ENCODE results near the gene IGF1R. TPM values are rescaled to one million over a fixed set of nuclear protein-coding genes. Genes with fewer than 3 reads are reported as not detected.

IGF1R gene
- total RNA-seq, 1 donor from 2014 or later: 31.4 TPM

DNA sequence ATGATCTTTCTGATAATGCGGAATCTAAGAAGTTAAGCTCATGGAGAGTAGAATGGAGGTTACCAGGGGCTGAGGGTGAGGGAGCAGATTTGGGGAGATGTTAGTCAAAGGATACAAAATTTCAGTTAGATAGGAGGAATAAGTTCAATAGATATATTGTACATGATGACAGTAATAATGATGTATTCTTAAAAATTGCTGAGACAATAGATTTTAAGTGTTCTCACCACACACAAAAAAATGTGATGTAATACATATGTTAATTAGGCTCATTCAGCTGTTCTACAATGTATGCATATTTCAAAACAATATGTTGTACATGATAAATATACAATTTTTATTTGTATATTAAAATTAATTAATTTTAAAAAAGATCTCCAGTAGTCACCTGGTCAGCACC, 277.9 kb downstream of the IGF1R start:
- ATAC-seq (ENCODE audit: poor library complexity): no peak
- intact Hi-C loops (cut with DNase I): no loop called here

DNA sequence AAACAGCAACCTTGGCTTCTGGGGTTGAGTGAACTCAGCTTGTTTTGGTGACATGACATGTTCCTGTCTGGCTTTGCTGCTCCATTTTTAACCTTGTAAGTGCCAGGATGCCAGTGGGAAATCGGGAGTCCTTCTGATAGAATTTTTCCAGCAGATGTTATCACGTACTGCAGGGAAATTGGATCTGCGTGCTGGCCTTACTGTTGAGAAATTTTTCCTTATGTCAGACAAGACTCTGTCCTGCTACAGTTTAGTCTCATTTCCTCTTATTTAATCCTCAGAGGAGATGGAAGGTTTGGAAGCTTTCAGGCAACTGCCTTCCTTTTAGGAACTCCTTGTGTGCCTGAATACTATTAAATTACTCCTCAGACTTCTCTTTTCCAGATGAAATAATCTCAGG, 278.7 kb downstream of the IGF1R start:
- ATAC-seq (ENCODE audit: poor library complexity) (peak; percentile 69), DNase-seq (no peak)
- intact Hi-C loops (cut with DNase I): no loop called here

More for the DNA sequence above, 277.9 kb downstream of the IGF1R start:
- no peak for DNase-seq

DNA sequence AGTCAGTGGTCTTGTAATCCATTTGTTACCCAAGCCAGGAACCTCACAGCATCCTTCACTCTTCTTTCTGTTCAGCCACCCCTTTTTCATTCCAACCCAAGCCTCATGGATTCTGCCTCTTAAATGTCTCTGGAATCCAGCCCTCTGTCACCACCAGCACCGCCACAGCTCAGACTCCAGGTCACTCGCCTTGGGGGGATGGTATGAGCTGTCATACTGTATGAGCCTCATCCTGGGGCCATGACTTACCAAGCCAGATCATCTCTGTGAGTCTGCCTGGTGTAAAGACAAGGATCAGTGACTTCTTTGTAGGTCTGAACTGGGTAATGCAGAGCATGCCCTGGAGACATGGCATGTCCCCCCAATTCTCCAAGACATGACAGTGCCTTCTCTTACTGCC, 279.7 kb downstream of the IGF1R start:
- intact Hi-C loops (cut with DNase I): no loop called here
- no peak for ATAC-seq (ENCODE audit: poor library complexity)
- no peak for DNase-seq

DNA sequence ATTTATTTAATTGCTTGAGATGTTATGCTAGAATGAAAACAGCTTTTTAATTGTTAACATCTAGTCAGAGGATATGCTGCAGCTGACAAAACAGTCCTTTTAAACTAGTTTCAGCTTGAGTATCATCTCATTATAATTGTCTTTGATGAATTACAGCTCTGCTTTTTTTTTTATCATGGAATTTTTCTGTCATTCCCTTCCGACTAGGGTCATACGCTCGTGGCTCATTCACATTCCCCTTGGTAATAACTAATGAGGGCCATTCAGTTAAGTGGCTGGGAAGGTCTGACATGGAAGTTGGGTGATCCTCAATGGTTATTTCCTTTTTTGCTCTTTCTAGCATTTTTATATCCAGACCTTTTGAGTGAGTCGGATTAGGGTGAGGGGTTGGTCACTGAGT, 282.2 kb downstream of the IGF1R start:
- ATAC-seq (ENCODE audit: poor library complexity): no peak
- intact Hi-C loops (cut with DNase I): no loop called here
- no peak for DNase-seq

DNA sequence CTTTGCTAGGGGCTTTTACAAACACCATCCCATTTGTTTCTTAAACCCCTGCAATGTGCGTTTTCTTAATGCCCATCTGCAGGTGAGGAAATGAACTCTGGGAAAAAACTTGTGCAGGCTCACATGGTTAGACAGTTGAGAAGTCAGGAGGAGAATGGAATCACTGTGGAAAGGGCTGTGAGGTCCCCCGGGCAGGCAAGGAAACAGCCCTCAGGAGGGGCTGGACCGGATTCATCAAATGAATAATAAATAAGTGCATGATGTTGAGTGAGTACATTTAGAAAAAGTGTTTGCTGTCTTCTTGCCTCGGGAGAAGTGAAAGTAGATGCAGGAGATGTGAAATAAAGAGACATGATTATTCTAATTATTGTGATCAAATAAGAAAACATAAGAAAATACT, 282.7 kb downstream of the IGF1R start:
- intact Hi-C loops (cut with DNase I): no loop called here
- ATAC-seq (ENCODE audit: poor library complexity): no peak
- no peak for DNase-seq

DNA sequence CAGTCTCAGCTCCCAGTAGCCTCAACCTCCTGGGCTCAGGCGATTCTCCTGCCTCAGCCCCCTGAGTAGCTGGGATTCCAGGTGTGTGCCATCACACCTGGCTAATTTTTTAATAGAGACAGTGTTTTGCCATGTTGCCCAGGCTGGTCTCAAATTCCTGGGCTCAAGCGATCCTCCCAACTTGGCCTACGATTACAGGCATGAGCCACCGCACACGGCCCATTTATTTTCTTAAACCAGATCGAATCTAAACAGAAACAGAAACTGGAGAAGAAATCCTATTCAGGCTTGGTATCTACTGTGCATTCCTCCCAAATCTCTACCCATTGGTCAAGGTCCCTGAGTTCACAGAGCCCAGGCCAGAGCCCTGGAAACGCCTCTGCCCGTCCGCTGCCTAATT, 285.1 kb downstream of the IGF1R start:
- ATAC-seq (ENCODE audit: poor library complexity) (no peak), DNase-seq (no peak)
- intact Hi-C loops (cut with DNase I): no loop called here

DNA sequence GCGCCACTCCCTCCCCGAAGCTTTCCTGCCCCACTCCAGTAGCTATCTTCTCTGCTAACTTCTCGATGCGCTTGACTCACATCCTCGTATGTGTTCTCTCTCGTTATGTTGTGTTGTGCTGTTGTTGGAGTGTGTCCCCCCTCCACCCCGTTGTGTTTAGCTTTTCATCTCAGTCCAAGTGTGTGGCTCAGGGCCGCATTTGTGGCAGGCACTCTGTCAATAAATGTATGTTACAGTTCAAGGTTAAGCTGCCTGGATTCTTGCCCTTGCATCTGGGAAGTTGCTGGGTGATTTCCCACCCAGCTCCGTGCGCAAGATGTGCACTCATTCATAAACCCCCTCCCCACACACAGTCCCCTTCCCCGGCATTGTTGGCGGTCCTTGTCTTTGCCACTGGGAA, 287.4 kb downstream of the IGF1R start:
- no peak for ATAC-seq (ENCODE audit: poor library complexity)
- DNase-seq: no peak
- intact Hi-C loops (cut with DNase I): no loop called here

DNA sequence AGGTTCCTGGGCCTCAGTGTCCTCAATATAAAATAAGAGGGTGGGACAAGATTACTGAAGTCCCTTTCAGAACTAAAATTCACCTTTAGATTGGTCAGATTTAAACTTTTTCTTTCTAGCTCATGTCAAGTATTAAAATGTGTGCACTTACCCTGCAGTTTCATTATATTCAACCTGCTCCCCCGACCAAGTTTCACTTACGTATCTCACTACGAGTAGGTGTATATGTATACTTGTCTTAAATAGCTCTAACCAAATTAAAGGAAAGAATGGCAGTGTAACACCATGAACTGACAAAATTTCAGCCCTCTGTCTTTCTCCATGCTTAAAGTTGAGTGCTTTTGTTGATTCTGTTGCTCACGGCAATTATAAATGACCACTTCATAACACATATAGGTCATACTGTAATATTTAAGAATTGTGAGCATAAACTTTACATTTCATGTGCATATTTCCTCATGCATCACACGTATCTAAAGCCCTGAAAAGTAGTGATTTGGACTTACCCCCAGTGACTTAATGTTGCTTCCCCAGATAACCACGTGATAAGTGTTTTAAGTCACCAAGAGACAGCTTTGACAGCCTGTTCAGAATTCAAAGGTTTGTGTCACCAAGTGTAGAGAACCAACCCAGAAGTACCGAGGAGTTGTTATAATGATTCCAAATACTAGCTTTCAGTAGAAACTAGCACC, 289.2 kb downstream of the IGF1R start:
- intact Hi-C loops (cut with DNase I): no loop called here
- DNase-seq (no peak), ATAC-seq (ENCODE audit: poor library complexity) (no peak)

DNA sequence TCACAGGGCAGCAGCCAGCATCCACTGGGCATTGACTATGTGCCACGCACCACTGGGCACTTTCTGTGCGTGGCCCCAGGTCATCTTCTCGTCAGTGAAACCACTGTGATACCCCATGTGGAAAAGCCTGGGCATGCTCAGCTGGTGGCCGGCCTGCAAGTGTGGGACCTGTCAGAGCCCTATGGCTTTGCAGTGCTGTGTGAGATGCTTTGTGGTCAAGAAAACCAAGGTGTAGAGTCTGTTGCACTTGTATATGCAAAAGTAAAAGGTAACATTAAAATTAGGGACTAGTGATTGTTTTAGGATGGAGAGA, 289.7 kb downstream of the IGF1R start:
- no peak for DNase-seq
- intact Hi-C loops (cut with DNase I): no loop called here
- ATAC-seq (ENCODE audit: poor library complexity): no peak

DNA sequence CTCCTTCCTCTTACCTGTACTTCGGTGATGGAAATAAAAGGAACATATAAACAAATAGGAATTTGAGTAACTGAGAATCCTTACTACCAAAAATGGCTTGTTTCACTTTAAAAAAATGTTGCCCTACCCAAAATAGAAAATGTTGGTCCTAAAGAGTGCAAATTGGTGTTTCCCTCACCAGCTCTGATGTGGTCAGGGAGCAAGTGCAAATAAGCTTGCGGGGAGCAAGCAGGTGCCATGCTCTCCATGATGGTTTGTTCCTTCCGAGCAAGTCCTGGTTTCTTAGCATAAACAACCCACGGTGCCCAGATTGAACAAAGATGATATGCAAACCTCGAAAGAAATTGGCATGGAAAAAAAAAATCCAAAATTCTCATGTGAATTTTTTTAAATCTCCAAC, 290.5 kb downstream of the IGF1R start:
- DNase-seq: no peak
- no peak for ATAC-seq (ENCODE audit: poor library complexity)
- intact Hi-C loops (cut with DNase I): no loop called here

DNA sequence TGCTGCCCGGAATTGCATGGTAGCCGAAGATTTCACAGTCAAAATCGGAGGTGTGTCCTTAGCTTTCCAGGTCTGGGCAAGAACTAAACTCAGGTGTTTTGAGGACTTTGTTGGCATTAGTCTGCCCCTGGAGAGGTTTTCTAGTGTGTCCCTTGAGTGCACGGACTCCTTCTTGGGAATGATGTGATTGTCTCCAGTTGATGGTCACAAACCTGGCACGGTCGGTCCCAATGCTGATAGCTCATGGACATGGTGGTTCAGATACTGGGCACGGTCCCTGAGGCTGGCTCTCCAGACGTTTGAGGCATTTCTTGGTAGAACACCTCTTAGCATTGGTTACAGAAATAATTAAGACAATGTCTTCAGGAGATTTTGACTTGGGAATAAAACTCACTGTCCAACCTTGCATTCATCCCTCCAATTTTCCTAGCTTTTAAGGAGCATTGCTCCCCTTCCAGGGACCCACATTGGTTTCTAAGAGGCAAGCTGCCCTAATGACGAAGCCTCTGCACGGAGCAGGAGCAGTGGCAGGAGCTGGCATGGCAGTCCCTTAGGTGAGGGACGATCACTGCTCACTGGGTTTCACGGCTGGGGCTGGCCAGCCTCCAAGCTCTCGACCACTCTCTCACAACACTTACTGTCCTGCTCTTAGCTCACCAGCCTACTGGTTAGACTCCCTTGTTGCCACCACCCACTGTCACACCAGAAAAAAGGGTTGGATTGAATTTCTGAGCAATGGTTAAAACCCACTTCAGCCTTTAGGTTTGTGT, 291.2 kb downstream of the IGF1R start:
- DNase-seq (no peak), ATAC-seq (ENCODE audit: poor library complexity) (no peak)
- intact Hi-C loops (cut with DNase I): no loop called here

DNA sequence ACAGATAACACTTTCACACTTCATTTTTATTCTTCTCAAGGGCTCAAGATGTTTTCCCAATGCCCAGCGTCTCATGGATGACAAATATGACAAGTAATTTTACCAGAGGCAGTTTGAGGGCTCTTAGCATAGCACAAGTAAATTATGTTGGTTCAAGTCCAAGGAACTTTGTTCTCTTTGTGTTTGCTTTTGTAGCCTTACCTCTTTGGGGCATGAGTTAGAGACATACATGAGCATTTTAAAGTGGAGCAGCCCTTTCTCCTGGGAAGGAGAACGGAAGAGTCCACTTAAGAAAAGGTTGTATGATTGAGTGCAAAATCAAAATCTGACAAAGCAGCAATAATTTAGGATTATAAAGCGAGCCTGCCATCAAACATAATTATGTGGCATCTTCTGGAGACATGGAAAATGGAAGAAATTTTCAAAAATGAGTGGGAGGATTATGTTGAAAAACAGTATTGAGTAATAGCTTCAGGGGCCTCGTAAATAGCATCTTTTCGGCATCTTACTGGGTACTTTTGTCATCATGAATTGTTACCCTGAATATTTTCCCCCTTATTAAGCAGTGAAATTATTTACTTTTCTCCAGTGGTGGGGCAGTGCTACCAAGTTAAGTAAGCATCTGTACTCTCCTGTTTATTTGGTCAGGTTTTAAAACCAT, 293.4 kb downstream of the IGF1R start:
- no peak for ATAC-seq (ENCODE audit: poor library complexity)

DNA sequence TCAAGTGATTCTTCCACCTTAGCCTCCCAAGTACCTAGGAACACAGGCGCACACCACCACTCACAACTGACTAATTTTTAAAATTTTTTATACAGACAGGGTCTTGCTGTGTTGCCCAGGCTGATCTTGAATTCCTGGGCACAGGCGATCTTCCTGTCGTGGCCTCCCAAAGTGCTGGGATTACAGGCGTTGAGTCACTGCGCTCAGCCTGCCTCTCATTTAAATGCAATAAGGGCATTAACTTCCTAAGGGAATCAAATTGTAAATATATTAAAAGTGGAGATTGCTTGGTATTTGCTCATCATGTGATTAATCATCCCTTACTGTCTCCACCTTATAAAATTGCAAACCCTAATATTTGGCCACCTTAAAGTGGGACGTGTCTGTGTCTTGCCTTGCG, 294.1 kb downstream of the IGF1R start:
- intact Hi-C loops (cut with DNase I): no loop called here
- no peak for ATAC-seq (ENCODE audit: poor library complexity)
- DNase-seq: no peak

More for the DNA sequence above, 293.4 kb downstream of the IGF1R start:
- intact Hi-C loops (cut with DNase I): no loop called here
- no peak for DNase-seq

DNA sequence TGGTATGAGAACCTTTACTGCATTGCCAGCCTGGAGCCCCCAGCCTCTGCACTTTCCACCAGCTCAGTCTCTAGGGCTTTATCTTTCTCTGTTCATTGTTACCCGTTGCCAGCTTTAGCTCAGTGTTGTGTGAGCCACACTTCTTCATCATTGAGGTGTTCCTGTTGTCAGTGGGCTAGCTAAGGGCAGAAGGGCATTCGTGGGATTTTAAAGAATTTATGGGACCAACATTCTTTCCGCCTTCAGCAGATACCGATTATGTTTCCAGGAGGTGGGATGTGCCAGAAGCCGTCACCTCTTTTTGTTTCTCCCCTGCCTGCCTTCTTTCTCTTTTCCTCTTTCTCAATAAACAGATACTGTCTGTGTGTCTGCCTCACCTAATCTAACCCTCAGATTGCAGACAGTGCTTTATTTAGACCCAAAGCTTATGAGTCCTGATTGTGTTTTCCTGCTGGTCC, 294.7 kb downstream of the IGF1R start:
- peak; percentile 31 for ATAC-seq (ENCODE audit: poor library complexity)
- DNase-seq: no peak
- intact Hi-C loops (cut with DNase I): no loop called here

DNA sequence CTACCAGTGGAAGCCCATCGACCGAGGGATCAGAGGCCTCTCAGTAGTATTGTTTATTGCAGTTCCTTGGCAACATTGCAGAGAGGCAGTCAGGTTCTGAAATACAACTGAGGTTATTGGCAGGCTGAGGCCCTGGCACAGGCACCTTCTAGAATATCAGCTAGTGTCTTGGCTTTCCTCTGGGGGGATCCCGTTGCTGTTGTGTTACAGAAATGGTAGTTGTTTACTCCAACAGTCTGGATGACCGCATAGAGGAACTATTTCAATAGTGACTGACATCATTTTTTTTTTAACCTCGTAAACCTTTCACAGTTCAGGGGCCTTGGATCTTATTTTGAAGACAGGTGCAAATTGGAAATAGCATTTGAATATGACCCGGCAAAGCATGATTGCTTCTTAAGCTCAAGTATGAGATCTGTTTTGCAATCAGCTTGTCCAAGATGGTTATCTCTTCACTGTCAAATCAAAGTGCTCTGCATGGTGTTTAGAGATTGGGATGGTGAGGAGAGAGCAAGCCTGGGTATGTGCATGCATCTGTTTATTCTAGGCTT, 295.3 kb downstream of the IGF1R start:
- intact Hi-C loops (cut with DNase I): no loop called here
- ATAC-seq (ENCODE audit: poor library complexity): peak; percentile 87
- DNase-seq: peak; percentile 77

DNA sequence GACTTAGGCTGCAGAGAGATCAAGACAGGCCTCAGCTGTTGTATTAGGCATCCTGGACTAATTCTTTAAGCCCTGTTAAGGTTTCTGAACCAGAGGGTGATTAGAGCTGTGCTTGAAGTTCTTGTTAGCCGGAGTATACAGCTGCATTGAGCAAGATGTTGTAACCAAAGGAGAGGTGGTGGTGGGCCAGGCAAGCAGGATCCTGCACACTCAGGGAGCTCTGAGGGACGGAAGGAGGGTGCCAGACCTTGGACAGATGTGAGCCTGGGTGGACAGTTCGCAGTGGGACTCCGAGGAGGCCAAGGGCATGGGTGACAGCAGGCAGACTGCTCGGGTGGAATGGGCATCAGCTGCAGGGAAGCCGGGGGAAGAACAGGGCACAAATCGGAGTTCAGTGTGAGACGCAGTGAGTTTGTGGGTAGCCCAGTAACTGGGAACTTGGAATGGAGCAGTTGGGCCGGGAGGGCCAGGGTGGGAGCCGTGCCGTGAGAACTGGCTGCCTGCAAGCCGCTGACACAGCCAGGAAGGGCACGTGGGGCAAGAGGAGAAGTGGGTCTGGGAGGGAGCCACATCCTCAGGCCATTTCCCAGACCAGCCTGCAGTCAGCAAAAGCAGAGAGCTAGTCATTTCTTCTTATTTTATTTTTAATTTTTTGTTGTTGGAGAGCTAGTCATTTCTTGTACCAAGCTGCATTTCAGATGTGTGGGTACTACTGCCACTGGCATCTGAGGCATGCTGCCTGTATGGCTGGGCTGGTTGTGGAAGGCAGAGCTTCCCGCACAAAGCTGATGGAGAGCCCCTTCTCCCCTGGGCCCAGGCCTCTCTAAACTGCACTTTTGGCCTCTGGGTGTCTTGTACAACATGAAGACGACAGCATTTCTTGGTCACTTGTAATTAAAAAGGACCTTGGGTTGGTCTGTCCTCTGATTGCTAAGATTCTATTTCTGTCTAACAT, 298.2 kb downstream of the IGF1R start:
- DNase-seq (peak; percentile 74), ATAC-seq (ENCODE audit: poor library complexity) (peak; percentile 83)
- intact Hi-C loops (cut with DNase I): no loop called here

DNA sequence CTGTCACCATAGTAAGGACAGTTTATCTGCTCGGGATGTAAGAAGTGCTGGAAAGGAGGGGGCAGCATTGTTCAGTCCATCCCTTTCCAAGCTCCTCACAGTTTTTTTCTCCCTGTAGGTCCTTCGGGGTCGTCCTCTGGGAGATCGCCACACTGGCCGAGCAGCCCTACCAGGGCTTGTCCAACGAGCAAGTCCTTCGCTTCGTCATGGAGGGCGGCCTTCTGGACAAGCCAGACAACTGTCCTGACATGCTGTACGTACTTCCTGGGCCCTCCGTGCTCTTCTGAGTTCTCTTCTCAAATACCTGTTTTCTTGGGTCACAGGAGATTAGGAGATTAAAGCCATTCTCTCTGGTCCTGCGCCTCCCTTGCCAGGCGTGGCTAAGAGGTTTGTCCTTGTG, 300.1 kb downstream of the IGF1R start:
- intact Hi-C loops (cut with DNase I): no loop called here
- no peak for ATAC-seq (ENCODE audit: poor library complexity)
- no peak for DNase-seq

DNA sequence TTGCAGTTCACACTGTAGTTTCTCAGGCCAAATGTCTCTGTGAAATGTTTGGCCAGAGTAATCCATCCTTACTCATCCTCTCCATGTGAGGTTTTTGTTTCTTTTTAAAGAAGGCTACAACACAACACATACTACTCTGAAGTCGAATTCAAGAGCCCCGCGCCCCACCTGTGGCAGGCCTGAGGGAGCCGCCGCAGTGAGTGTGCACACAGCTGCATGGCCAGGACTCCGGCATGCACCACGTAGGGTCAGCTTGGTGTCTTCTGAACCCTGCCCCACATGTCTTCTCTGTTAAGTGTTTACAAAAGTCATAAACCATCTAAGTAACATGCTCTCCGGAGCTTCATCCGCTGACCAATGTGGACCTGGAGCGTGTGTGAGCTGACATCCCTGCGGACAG, 300.6 kb downstream of the IGF1R start:
- ATAC-seq (ENCODE audit: poor library complexity): no peak
- intact Hi-C loops (cut with DNase I): no loop called here
- no peak for DNase-seq

DNA sequence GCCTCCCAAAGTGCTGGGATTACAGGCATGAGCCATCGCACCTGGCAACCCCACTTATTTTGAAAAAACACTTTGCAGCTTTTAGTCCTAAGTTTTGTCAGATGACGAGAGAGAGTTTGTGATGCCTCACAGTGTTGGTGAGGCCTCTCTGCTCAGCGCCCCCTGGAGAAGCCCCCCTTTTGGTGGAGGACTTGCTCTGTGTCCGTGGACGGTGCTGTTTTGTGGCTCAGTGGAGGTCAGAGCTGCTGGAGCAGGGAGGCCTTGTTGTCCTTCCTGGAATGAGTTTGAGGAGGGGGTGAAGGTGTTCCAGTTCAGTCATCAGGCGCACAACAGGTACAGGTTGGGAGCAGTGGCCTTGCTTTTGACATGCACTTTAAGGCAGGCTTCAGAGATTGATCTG, 301.3 kb downstream of the IGF1R start:
- no peak for DNase-seq
- ATAC-seq (ENCODE audit: poor library complexity): no peak
- intact Hi-C loops (cut with DNase I): loop anchor here (5.0 kb wide), 1 partner anchor 108 kb away; no protein-coding TSS in a partner anchor
